ENCODE measurements around the gene TNNT3.

- no peak for TF ChIP-seq POLR2A (IDR thresholded peaks at IDR 0.05)
- no peak for TF ChIP-seq CTCF (IDR thresholded peaks at IDR 0.05)
- no peak for TF ChIP-seq POLR2AphosphoS5 (IDR thresholded peaks at IDR 0.05)
These were observed 28.2 kb downstream of the TNNT3 start for GRCh38 chr11:1947592-1948237.

Data from stomach (tissue), 4 donors.